HEK293 (cell line): ENCODE measurements around the gene PIBF1.

Source experiments
- KLF8 ChIP-seq: fragments of 450-650 bp; formaldehyde crosslinking; IDR thresholded peaks from 2 replicates; pipeline ENCODE4 v1.5.1; 2016; ENCODE audit warnings: missing biosample characterization, missing genetic modification characterization
- PRDM2 ChIP-seq: fragments of 450-650 bp; formaldehyde crosslinking; IDR thresholded peaks from 2 replicates; pipeline ENCODE4 v1.5.1; 2016; ENCODE audit warnings: missing biosample characterization, missing genetic modification characterization, borderline replicate concordance
- SETDB1 ChIP-seq: IDR thresholded peaks from one replicate; pipeline ENCODE4 v1.6.1; 2017; ENCODE audit warnings: mild to moderate bottlenecking, low read length, moderate library complexity, mixed read lengths; ENCODE audit not compliant: insufficient read length
- TCF7L2 ChIP-seq: IDR thresholded peaks from 2 replicates; pipeline ENCODE4 v1.6.1; 2011; ENCODE audit warnings: low read depth, mild to moderate bottlenecking, inconsistent platforms, low read length, moderate library complexity, borderline replicate concordance
- WT1 ChIP-seq: fragments of 450-650 bp; formaldehyde crosslinking; IDR thresholded peaks from 2 replicates; pipeline ENCODE4 v1.5.1; 2016; ENCODE audit warnings: missing biosample characterization, missing genetic modification characterization
- YY2 ChIP-seq: fragments of 450-650 bp; formaldehyde crosslinking; IDR thresholded peaks from 2 replicates; pipeline ENCODE4 v1.5.1; 2016; ENCODE audit warnings: missing biosample characterization, missing genetic modification characterization
- ZBTB17 ChIP-seq: fragments of 450-650 bp; formaldehyde crosslinking; IDR thresholded peaks from 2 replicates; pipeline ENCODE4 v1.5.1; 2016; ENCODE audit warnings: missing biosample characterization, missing genetic modification characterization
- ZBTB48 ChIP-seq: fragments of 450-650 bp; formaldehyde crosslinking; IDR thresholded peaks from 2 replicates; pipeline ENCODE4 v1.5.1; 2016; ENCODE audit warnings: missing biosample characterization, missing genetic modification characterization
- ZBTB49 ChIP-seq: fragments of 450-650 bp; formaldehyde crosslinking; IDR thresholded peaks from 2 replicates; pipeline ENCODE4 v1.5.1; 2016; ENCODE audit warnings: missing biosample characterization, missing genetic modification characterization, low read depth
- ZBTB8A ChIP-seq: fragments of 450-650 bp; formaldehyde crosslinking; IDR thresholded peaks from 2 replicates; pipeline ENCODE4 v1.5.1; 2016; ENCODE audit warnings: missing biosample characterization, missing genetic modification characterization
- ZNF112 ChIP-seq: fragments of 450-650 bp; formaldehyde crosslinking; IDR thresholded peaks from 2 replicates; pipeline ENCODE4 v1.5.0; 2017; ENCODE audit warnings: missing biosample characterization, missing genetic modification characterization
- ZNF157 ChIP-seq: fragments of 450-650 bp; formaldehyde crosslinking; IDR thresholded peaks from 2 replicates; pipeline ENCODE4 v1.5.1; 2016; ENCODE audit warnings: missing biosample characterization, missing genetic modification characterization
- ZNF16 ChIP-seq: fragments of 450-650 bp; formaldehyde crosslinking; IDR thresholded peaks from 2 replicates; pipeline ENCODE4 v1.5.1; 2016; ENCODE audit warnings: low read depth, missing biosample characterization, missing genetic modification characterization
- ZNF26 ChIP-seq: fragments of 450-650 bp; formaldehyde crosslinking; IDR thresholded peaks from 2 replicates; pipeline ENCODE4 v1.5.1; 2016; ENCODE audit warnings: missing biosample characterization, missing genetic modification characterization
- ZNF341 ChIP-seq: fragments of 450-650 bp; formaldehyde crosslinking; IDR thresholded peaks from 2 replicates; pipeline ENCODE4; 2016; ENCODE audit warnings: low read depth, missing biosample characterization, missing genetic modification characterization
- ZNF394 ChIP-seq: fragments of 450-650 bp; formaldehyde crosslinking; IDR thresholded peaks from 2 replicates; pipeline ENCODE4 v1.5.1; 2016; ENCODE audit warnings: missing biosample characterization, missing genetic modification characterization, mild to moderate bottlenecking, moderate library complexity, borderline replicate concordance
- ZNF514 ChIP-seq: fragments of 450-650 bp; formaldehyde crosslinking; IDR thresholded peaks from 2 replicates; pipeline ENCODE4 v1.5.1; 2016; ENCODE audit warnings: missing biosample characterization, missing genetic modification characterization
- ZNF518A ChIP-seq: fragments of 450-650 bp; formaldehyde crosslinking; conservative IDR thresholded peaks from 2 replicates; pipeline ENCODE4 v1.5.1; 2016; ENCODE audit warnings: low read depth, missing biosample characterization, missing genetic modification characterization
- ZNF529 ChIP-seq: fragments of 450-650 bp; formaldehyde crosslinking; IDR thresholded peaks from 2 replicates; pipeline ENCODE4 v1.5.1; 2017; ENCODE audit warnings: missing genetic modification characterization, missing biosample characterization; ENCODE audit not compliant: insufficient replicate concordance
- ZNF555 ChIP-seq: fragments of 450-650 bp; formaldehyde crosslinking; conservative IDR thresholded peaks from 2 replicates; pipeline ENCODE4 v1.5.1; 2017; ENCODE audit warnings: missing biosample characterization, mild to moderate bottlenecking, missing genetic modification characterization, inconsistent platforms
- ZNF558 ChIP-seq: fragments of 450-650 bp; formaldehyde crosslinking; IDR thresholded peaks from 2 replicates; pipeline ENCODE4 v1.5.1; 2016; ENCODE audit warnings: missing biosample characterization, missing genetic modification characterization
- ZNF658 ChIP-seq: fragments of 450-650 bp; formaldehyde crosslinking; IDR thresholded peaks from 2 replicates; pipeline ENCODE4; 2016; ENCODE audit warnings: missing biosample characterization, missing genetic modification characterization
- ZNF777 ChIP-seq: fragments of 450-650 bp; formaldehyde crosslinking; IDR thresholded peaks from 2 replicates; pipeline ENCODE4 v1.5.1; 2017; ENCODE audit warnings: missing biosample characterization, missing genetic modification characterization, borderline replicate concordance
- ZSCAN23 ChIP-seq: fragments of 450-650 bp; formaldehyde crosslinking; IDR thresholded peaks from 2 replicates; pipeline ENCODE4 v1.5.1; 2016; ENCODE audit warnings: missing biosample characterization, missing genetic modification characterization

PIBF1 gene

GRCh38 chr13:72983085-72983768 lies 201.3 kb downstream of the PIBF1 start (continued):
- TF ChIP-seq ZBTB17 (tag by site-specific recombination) (no peak), ZNF558 (tag by site-specific recombination) (no peak), ZNF777 (tag by site-specific recombination) (no peak), ZBTB8A (tag by site-specific recombination) (no peak), ZSCAN23 (tag by site-specific recombination) (no peak), PRDM2 (tag by site-specific recombination) (no peak), WT1 (tag by site-specific recombination) (no peak), ZNF112 (tag by site-specific recombination) (no peak), ZBTB48 (tag by site-specific recombination) (no peak), SETDB1 (peak; percentile 15), KLF8 (tag by site-specific recombination) (no peak), ZNF658 (tag by site-specific recombination) (no peak), ZNF555 (tag by site-specific recombination) (no peak), ZBTB49 (tag by site-specific recombination) (no peak), ZNF518A (tag by site-specific recombination) (no peak), TCF7L2 (peak; percentile 88), ZNF341 (tag by site-specific recombination) (no peak), ZNF157 (tag by site-specific recombination) (no peak), ZNF529 (no peak), YY2 (tag by site-specific recombination) (no peak), ZNF16 (tag by site-specific recombination) (no peak), ZNF394 (tag by site-specific recombination) (no peak), ZNF514 (tag by site-specific recombination) (no peak), ZNF26 (tag by site-specific recombination) (no peak)
